Measurements from ENCODE around the gene SNUPN.
A peak's percentile ranks its signal among the peaks of the same experiment; 100 is the strongest.

SNUPN gene

DNA sequence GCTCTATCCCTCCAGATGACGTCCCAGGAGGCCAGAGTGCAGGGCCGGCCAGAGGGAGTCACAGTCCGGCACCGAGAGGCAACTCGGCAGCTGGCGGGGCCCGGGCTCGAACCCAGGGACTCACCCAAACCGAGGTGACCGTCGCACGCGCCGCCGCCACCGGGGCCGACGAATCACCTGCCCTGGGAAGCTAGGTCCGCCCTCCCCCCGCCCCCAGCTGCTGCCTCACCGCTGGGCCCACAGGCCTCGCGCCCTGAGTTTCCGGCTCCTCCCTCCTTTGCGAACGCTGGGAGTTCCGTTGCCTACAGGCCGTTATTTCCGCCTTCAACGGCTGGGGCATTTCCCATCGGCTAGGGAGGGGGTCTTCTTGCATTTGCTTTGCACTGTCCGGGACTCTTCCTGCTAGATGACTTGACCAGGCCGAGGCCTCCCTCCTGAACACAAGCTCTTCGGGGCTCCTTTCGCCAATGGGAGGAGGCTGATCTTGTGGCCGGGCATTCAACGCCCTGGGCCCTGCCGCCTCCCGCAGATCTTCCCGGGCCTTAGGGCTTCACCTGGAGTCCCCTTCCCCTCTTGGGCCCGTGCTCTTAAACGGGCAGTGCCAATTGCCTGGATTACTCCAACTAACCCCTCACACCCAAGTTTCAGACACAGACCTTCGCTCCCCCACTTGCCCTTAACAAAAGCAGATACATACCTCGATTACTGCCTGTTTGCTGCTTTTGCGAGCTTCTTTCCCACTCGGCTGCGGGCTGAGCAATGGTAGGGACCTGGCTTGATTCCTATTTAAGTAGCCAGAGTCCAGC is at the start of gene SNUPN:
Gene SNUPN, minus strand, starts transcription at position 184 of the 806 bp plus-strand sequence. CDS start 4,674 bp downstream, outside the sequence.
- peak; percentile 94 for DNase-seq (ENCODE audit: low spot score)

- no peak for DNase-seq (ENCODE audit: low spot score)
Observed at GRCh38 chr15:75674366-75674765, 48.8 kb upstream of the SNUPN start.

DNA sequence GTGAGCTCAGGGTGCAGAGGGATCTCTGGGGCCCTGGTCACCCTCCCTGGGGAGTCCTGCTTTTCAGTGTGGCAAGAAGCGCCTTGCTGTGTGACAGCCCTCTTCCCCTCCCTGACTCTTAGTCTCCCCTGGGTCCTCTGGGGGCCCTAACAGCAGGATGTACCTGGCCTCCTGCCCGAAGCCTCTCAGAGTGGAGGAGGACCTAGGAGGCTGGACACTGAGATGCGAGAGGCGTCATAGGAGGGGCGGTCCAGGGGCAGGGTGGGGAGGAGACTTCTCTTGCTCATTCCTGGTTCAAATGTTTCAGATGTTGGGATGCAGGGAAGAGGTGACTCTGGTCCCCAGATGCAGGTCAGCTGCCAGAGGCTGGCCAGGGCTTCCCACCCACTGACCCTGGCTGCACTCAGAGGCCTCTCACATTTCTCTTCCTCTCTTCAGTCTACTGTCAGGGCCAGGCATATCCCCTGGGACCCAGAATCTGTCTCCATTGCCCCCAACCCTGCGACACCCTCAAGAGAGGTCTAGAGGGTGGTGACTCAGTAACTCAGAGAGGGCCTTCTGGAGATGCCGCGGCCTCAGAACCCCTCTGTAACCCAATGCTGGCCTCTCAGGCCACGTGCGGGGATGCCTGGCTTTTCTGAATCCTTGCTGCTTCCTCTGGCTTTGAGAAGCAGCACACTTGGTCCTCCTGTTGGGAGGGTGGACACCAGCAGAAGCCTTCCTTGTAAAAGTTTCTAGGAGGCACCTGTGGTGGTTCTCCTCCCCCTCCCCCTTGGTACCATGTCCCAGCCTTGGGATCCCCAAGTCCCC is 48.1 kb upstream of the SNUPN start:
- DNase-seq (ENCODE audit: low spot score) = no peak

- no peak for DNase-seq (ENCODE audit: low spot score)
Observed at GRCh38 chr15:75672646-75673425, 47.3 kb upstream of the SNUPN start.

- no peak for DNase-seq (ENCODE audit: low spot score)
Observed at GRCh38 chr15:75671730-75672602, 46.4 kb upstream of the SNUPN start.

DNA sequence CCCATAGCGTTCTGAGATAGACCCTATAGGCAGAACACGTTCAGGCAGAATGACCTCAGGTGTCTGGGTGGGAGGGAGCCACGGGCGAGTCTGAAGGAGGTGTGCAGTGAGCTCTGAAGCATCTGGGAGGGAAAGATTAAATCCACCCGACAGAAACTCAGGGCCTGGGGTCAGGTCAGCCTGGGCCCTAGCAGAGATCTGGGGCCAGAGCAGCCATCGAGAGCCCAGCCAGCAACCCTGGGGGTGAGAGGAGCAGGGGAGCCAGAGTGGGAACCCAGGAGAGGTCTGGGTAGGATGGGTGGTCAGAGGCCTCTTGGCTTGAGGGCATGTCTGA is 44.3 kb upstream of the SNUPN start:
- no peak for DNase-seq (ENCODE audit: low spot score)

- peak; percentile 73 for DNase-seq (ENCODE audit: low spot score)
Observed at GRCh38 chr15:75669191-75669878, 43.8 kb upstream of the SNUPN start.

- peak; percentile 14 for DNase-seq (ENCODE audit: low spot score)
Observed at GRCh38 chr15:75666823-75667501, 41.4 kb upstream of the SNUPN start.

GRCh38 chr15:75663931-75664421 is 38.5 kb upstream of the SNUPN start:
- DNase-seq (ENCODE audit: low spot score) = no peak

DNA sequence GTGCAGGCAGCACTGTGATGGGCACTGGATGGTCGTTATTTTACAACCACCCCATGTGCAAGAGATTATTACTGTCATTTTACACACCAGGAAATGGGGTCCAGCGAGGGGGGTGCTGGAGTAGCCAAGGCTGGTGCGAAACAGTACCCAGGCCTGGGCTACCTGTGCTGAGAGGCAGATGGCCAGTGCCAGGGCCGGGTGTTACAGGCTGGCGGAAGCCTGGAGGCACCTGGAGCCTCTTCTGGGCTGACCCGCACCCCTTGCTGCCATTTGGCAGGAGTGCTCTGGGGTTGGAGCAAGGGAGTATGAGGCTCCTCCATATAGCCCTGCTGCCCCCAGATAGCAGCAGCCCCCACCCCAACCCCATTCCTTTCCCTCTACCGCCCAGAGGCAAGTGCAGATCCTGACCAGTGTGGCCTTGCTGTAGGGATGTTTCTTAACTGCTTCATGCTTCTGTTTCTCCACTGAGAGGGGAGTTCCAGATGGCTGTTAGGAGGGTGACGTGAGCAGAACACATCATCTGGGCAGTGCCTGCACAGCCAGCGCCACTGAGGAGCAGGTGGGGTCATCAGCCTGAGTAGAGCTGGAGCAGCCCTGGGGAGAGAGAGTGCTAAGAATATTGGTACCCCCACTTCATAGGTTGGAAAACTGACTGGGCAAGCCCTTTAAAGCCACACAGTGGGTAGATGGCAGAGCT is 37.4 kb upstream of the SNUPN start:
- DNase-seq (ENCODE audit: low spot score) = no peak

GRCh38 chr15:75661756-75662140 is 36.2 kb upstream of the SNUPN start:
- DNase-seq (ENCODE audit: low spot score) = no peak

DNA sequence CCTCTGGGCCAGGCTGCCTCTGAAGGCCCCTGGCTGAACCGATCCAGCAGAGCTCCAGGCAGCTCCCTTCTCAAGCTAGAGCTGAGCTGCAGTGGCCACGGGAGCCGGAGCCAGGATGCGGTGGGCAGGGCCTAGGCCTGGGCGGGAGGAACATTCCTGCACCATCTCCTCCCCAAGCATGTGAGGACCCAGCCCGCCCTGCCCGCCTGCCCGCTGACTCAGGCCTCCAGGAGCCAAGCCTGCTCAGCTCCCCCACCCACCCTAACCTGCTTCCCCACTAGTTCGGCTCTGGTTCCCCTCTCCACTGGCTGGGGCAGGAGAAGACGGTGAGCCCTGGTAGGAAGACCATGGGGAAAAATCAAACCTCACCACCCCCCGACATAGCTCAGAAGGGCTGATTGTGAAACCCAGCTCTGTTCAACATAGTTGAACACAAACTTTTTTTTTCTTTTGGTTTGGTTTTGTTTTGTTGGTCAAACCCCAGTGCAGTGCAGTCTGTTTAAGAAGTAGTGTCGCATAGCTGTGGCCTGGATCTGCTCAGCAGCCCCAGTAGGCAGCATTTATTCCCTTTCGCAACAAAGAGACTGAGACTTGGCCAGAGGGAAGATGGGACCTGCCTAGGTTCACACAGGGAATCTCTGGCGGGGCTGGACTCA is 35.7 kb upstream of the SNUPN start:
- DNase-seq (ENCODE audit: low spot score) = peak; percentile 45

GRCh38 chr15:75659928-75660645 is 34.6 kb upstream of the SNUPN start:
- DNase-seq (ENCODE audit: low spot score) = no peak

GRCh38 chr15:75659141-75659771 is 33.7 kb upstream of the SNUPN start:
- no peak for DNase-seq (ENCODE audit: low spot score)

DNA sequence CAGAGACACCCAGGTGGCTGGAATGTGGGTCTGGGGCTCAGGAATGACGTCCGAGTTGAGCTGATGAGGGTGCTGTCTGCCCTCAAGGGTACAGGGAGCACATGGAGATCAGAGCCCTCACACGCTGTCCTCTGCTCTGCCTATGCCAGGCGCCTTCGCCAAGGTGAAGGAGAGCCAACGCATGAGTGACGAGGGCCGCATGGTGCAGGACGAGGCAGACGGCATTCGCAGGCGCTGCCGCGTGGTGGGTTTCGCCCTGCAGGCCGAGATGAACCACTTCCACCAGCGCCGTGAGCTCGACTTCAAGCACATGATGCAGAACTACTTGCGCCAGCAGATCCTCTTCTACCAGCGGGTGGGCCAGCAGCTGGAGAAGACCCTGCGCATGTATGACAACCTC is 31.3 kb upstream of the SNUPN start:
- no peak for DNase-seq (ENCODE audit: low spot score)

GRCh38 chr15:75656331-75656730 is 30.8 kb upstream of the SNUPN start:
- no peak for DNase-seq (ENCODE audit: low spot score)

GRCh38 chr15:75655931-75656330 is 30.4 kb upstream of the SNUPN start:
- DNase-seq (ENCODE audit: low spot score) = no peak
